ENCODE measurements around the gene GPATCH11.

GPATCH11 gene

DNA sequence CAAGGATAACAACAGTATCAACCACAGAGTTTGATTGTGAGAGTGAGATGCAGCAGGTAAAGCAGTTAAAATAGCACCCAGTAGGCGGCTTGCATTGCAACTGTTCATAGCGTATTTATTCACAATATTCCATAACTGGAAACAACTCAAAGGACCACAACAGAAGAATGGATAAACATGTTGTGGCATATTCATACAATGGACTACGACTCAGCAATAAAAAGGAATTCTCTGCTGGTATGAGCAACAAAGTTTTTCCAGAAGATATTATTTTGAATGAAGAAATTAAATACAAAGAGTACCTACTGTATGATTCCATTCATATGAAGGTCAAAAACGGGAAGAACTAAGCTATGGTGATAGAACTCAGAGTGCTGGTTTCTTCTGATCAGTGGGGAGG, 25.2 kb downstream of the GPATCH11 start:
- no peak for DNase-seq (ENCODE audit: low spot score)

DNA sequence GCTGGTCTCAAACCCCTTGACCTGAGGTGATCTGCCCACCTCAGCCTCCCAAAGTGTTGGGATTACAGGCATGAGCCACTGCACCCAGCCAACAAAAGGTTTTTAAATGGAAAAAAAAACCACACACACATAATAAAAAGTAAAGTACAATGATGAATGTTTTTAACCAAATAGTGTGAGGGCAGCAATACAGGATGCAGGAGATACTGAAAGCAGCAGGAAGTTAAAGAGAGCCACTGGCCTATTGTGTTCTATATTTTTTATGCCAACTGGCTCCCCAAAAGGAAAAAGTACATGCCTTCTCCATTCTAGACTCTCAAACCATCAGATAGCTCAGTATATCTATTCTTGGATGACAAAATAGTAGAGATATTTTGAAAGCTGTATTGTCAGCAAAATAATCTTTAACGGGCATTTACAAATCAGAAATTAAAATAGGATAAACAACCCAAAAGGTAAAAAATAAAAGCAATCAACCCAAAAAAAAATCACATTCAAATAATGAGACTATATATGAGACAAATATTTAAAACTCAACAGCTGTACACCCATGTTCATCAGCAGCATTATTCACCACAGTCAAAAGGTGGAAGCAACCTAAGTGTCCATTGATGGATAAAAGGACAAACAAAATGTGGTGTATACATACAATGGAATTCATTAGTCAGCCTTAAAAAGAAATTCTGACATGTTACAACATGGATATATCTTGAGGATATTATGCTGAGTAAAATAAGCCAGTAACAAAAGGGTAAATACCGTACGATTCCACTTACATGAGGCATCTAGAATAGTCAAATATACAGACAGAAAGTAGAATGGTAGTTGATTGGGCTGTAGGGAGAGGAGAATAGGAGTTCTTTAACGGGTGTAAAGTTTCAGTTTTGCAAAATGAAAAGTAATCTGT, 26.2 kb downstream of the GPATCH11 start:
- no peak for DNase-seq (ENCODE audit: low spot score)

DNA sequence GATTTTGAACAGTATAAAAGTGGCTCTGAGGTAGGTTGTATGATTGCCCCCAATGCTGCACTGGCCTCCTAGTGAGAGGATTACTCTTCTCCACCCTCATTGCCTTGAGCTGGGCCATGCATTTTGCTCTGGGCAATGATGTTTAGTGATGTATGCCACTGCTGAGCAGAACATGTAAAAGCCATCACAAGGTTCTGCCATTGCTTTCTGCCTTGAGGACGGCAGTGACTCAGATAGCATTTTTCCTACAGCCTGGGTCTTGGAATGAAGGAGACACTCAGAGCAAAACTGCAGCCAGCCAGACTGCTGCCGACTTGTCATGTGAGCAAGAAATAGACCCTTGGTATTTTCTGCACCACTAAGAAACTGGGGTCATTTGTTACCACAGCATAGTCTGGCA, 27.6 kb downstream of the GPATCH11 start:
- DNase-seq (ENCODE audit: low spot score) = no peak

DNA sequence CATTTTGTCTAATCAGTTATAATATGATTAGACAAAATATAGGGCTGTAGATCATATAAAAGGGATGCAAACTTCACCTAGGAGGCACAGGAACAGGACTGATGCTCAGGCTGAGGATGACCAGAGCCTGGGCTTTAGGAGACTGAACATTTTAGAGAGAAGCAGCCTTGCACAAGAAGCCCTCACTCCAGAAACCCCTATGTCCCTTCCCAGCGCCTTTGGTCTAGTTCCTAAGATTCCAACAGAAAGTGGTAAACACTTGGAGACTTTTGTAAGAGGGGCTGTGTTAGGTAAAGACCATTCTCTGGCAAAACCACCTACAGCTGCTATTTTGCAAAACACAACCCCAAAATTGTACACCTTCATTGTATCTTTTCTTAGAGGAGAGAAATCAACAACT, 33.2 kb downstream of the GPATCH11 start:
- no peak for DNase-seq (ENCODE audit: low spot score)

DNA sequence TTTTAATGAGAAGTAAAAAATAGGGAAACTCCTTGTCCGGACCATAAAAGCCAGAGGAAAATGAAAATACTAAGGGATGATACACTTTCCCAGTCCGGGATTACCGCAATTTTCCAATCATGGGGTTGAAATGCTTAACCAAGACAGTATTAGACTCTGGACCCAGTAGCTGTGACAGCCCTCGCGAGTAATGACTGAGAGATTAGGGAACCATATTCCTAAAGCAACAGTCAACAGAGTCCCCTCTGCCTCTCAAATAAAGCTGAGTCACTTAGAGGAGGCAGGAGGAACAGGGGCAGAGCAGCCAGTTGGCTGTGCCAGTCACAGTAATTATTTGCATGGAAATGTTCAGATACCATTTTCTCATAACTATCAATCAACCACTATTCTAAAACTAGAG, 34.8 kb downstream of the GPATCH11 start:
- no peak for DNase-seq (ENCODE audit: low spot score)

DNA sequence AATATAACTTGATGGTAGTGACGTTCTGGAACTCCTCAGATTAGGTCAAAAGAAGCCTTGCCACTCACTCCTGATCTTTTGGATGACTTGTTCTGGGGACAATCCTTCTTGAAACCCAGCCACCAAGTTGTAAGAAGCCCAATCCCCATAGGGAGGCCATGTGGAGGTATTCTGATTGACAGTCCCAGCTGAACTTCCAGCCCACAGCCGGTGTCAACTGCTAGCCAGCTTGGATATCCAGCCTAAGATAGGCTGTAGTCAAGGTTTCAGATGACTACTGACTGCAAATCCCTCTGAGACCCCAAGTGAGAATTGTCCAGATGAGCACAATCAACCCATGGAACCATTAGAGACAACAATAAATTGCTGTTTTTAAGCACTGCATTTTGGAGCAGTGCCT, 41.1 kb downstream of the GPATCH11 start:
- DNase-seq (ENCODE audit: low spot score) = no peak

DNA sequence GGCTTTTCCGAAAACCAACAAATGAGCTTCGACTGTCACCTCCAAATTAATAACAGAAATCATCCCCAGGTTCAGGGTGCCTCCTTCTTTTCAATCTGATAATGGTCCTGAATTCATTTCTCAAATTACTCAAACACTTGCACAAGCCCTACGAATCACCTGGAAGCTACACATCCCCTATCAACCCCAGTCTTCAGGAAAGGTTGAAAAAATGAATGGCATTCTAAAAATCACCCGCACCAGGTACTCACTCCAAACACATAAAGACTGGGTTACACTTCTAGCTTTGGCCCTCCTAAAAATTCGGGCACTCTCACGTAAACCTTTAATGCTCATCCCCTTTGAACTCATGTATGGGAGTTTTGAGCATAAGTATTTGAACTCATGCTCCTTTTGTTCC, 48.6 kb downstream of the GPATCH11 start:
- DNase-seq (ENCODE audit: low spot score) = no peak

DNA sequence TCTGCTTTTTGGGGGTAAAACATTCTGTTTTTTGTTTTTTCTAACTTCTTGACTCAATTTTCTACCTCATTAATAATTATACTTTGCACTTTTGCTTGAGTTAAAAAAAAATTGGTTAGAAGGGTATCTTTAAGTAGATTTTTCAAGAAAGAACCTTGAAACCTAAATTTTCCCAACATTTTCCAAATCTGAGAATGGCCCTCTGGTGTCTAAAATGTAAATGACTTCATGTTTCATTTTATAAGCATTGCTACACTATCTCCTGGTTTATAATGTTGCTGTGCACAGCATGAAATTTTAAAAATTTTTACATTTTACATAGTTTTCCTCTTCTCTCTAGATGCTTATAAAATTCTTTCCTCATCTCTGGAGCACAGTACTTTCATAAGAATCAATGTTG, 58.2 kb downstream of the GPATCH11 start:
- no peak for DNase-seq (ENCODE audit: low spot score)

DNA sequence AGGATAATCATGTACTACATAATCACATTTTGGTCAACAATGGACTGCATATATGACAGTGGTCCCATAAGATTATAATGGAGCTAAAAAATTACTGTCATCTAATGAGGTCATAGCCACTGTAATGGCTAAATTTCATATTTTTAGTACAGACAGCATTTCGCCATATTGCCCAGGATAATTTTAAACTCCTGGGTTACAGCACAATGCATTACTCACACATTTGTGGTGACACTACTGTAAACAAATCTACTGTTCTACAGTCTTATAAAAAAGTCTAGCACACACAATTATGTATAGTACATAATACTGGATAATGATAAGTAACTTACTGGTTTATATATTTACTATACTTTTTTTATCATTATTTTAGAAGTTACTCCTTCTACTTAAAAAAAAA, 59.7 kb downstream of the GPATCH11 start:
- DNase-seq (ENCODE audit: low spot score) = no peak

DNA sequence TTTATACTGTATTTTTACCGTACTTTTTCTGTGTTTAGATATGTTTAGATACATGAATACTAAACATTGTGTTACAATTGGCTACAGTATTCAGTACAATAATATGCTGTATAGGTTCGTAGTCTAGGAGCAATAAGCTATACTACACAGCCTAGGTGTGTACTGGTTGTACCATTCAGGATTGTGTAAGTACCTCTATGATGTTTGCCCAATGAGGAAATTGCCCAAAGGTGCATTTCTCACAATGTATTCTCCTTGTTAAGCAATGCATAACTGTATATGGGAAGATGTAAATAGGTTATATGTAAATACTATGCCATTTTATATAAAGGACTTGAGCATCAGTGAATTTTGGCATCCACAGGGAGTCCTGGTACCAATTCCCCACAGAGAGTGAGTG, 61.7 kb downstream of the GPATCH11 start:
- DNase-seq (ENCODE audit: low spot score) = no peak

DNA sequence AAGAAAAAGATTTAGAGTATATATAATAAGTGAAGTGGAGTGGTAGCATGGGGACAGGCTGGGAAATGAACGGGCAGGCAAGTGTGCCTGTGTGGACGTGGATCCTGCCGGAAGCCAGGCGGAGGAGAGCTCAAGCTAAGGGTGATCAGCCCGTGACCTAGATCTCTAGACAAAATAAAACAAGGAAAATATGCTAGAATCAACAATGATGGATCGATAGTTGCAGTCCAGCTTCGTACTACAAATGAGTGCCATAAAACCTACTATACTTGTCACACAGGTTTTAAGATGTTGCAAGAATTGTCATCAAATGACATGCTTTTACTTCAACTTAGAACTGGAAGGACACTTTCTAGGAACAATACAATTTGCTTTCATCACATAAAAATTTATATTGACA, 64.0 kb downstream of the GPATCH11 start:
- DNase-seq (ENCODE audit: low spot score) = no peak
